NCI-H345 treated with DMSO at 0.1 percent for 48 hours (cell line): ENCODE measurements around the gene RBM7.

Experiments
- DNase-seq: peaks from one replicate; lab custom pipeline; 2025; ENCODE audit not compliant: unreplicated experiment; lab: John Stamatoyannopoulos, UW

RBM7 gene

DNA sequence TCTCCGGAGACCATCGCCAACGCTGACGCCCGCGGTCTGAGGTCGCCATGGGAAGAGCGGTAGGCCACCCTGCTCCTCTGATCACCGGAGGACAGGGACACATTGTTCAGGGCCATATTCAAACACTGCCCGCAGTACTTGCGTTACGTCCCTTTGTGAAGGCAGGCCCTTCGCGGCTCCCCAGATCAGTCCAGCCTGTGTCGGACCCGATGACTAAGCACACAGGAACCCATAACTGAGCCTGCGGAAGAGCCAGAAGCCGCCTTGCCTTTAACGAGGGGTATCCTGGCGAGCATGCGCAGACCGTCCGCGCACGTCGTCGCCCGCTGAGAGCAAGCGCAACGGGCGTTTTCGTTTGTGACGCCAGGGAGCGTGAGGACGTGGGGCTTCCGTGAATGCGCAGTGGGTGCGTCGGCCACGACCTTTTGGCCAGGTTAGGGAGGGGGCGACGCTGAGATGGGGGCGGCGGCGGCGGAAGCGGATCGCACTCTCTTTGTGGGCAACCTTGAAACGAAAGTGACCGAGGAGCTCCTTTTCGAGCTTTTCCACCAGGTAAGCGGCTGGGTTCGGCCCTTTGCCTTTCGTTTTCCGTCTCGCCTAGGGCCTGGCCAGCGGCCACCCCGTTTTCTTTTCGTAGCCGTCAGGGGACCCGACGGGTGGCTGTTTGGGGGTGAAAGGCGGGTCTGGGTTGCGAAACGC is at the start of gene RBM7, which contains the start of gene C11orf71:
Gene RBM7, plus strand, starts transcription at position 451 of the 699 bp plus-strand sequence. Its CDS starts 6 bp downstream, at position 457.
Gene C11orf71, minus strand, starts transcription at position 296 of the 699 bp plus-strand sequence. Its CDS starts 180 bp downstream, at position 116.
- DNase-seq: peak; percentile 92

DNA sequence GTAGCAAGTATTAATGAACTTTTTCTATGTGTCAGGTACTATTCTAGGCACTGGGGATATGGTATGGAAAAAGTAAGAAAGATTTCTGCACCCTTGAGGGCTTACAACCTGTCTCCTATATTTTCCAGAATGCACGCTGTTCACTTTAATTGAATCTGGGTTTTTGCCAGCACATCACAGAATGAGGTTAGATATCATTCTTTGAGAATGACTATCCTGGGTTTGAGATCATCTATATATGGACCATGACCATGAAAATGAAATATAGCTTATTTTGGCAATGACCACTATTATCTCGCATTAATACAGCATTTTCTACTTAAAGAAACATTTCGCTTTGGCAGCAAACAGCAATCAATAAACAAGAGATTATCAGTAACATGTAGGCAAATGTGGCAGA is 47.0 kb upstream of the RBM7 start:
- no peak for DNase-seq

DNA sequence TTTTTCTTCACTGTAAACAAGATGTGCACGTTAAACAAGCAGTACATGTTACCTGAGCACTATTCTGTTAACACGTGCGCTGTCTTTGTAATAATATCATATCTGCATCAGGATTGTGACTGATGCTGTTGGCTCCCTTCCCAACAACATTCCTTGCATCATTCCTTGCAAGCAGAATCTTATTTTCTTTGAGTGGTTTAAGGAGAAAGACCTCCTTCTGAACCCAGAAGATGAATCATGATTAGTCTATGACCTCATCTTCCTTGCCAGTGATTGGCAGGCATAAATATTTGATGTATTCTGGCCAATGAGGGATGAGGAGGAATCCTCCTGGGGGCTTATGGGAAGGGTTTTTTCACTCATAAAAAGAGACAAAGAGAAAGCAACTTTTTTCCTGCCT is 46.4 kb upstream of the RBM7 start:
- no peak for DNase-seq

DNA sequence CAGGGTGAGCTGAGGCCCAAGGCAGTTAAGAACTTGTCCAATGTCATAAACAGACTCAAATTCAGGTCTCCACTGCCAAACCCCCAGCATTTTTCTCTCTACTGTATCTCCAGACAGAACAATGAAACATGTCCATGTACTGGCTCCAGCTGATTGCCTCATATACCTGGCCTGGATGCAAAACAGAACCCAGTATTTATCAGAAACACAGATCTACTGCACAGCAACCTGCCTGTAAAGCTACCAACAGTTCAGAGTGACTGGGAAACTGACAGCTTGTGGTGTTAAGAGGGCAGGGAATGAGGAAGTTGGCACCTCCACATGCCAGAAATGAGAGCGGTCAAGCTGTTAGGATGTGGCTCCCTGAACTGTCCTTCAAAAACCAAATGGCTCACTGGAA is 41.8 kb upstream of the RBM7 start:
- DNase-seq: no peak

DNA sequence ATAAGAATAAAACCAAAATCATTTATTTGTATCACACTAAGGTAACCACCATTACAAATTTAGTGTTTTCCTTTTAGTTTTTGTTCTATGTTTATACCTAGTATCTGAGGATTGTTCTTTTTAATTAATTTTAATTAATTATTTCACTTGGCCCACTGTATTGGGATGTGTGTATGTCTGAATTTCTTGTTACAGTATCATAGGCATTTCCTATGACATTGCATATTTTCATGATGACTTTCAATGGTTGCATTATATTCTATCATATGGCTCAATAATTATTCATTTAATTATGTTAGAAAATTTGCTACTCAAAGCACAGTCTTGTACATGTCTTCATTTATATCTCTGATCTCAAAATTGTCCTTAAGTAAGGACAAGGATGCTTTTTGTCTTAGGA is 41.1 kb upstream of the RBM7 start:
- no peak for DNase-seq

- DNase-seq: no peak
Measured at GRCh38 chr11:114362326-114362725, 38.1 kb upstream of the RBM7 start.

GRCh38 chr11:114362958-114363357 is 37.5 kb upstream of the RBM7 start:
- DNase-seq: no peak

GRCh38 chr11:114366331-114367243 is 33.9 kb upstream of the RBM7 start:
- no peak for DNase-seq

- no peak for DNase-seq
Measured at GRCh38 chr11:114367244-114367957, 33.1 kb upstream of the RBM7 start.

- no peak for DNase-seq
Measured at GRCh38 chr11:114368918-114369680, 31.4 kb upstream of the RBM7 start.

GRCh38 chr11:114375052-114375451 is 25.4 kb upstream of the RBM7 start:
- no peak for DNase-seq

GRCh38 chr11:114377612-114378267 is 22.7 kb upstream of the RBM7 start:
- no peak for DNase-seq

DNA sequence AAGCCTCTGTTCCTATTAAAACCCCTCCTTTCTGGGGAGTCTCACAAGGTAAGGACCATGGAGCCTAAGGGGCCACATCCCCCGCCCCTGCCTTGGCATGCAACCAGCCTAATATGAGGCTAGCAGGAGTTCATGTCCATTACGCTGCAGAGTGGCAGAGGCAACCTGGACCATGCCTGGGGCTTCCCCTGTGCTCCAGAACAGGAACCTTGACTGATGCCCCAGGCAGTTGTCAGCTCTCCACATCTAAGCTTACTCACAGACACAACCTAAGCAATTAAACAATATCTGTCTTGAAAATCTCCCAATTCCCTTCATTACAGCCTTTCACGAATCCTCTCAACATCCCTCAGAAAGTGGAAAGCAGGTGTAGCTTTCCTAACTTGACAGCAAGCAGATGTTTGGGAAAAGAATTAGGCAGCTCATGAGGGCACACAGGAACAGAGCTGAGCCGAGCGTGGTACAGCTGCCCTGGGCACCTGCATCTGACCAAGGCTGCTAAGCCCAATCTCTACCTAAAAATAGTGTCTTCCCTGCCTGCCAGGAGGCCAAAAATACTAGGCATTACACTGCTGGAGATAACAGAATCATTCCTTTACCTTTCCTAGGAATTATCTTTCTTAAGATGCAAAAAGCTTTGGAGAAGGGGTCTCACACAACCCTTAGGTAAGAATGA is 20.9 kb upstream of the RBM7 start:
- no peak for DNase-seq

GRCh38 chr11:114382509-114382908 is 18.0 kb upstream of the RBM7 start:
- DNase-seq: no peak

DNA sequence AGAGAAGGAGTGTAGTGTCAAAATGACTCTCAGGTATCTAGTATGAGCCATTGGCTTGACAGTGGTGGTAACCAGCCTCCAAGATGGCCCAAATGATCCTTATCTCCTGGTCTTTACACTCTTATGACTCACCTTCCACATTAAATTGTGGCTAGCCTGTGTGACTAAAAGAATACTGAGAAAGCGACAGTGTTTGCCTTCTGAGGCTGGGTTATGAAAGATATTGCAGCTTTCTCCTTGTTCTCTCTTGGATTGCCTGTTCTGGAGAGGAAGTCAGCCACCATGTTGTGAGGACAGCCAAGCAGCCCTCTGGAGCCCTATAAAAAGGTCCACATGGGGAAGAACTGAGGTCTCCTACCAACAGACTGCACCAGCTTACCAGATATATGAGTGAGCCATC is 16.0 kb upstream of the RBM7 start:
- no peak for DNase-seq

DNA sequence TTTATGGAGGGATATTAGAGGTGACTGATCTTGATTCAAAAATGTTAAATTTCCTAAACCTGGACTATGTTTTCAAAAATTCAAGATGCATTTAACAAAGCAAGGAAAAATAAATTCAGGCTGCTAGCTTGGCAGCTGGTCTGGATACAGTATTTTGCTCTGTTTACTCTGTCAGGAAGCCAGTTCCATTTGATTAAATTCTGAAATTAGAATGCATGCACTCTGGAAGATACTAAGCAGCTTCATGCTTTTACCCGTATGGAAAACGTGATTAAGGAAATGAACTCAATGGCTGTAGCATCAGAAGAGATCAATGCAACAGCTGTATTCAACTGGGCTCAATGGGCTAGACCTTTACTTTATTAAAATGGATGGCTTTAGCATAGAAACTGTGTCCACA is 14.3 kb upstream of the RBM7 start:
- DNase-seq: no peak

GRCh38 chr11:114386545-114386944 is 13.9 kb upstream of the RBM7 start:
- DNase-seq: no peak

DNA sequence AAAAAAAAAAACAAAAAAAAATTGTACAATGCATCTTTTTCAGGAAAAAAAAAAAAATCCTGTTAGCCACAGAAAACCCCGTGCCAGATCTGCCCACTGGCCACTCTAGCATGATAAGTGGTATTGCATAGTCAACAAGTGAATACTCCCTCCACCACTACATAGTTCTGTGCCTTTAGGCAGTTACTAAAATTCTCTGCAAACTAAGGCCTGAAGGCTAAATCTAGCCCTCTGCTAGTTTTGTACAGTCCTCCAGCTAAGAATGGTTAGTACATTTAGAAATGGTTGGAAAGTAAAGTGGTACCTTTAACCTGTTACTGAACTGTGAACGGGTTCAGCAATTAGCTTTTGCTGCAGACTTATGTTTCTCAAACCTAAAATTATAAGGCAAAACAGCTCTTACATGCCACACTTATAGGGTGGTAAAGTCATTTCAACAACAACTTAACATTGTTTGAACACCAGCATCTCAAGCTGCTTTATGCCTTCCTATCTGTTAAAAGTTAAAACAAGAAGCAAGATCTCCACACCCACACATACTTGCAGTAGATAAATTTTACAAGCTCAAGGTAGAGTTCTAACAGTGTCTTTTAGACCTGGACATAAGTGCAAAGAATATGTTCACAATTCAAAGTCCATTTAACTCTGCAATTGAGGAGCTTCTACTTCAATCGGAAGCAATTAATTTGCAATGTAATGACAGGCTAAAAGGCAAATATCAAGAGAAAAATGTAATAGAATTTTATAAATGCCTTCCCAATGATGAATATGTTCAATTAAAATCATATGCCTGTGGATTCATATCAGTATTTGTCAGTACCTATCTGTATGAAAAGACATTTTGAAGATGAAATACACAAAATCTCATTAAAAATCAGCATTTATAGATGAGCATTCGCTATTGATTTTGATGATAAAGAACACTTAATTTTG is 7.5 kb upstream of the RBM7 start:
- no peak for DNase-seq

- DNase-seq: no peak
Measured at GRCh38 chr11:114395736-114396135, 4.7 kb upstream of the RBM7 start.
